Stomach smooth muscle (tissue), 2 donors: ENCODE measurements around the gene ADGRL3.

Experiments
- H3K27ac ChIP-seq: one replicate; pipeline ENCODE4 v1.7.0; 2013; ENCODE audit warnings: mild to moderate bottlenecking, low read length, inconsistent platforms
- H3K27me3 ChIP-seq, 2 donors: one replicate each; pipeline ENCODE4 v1.7.0; 2013; ENCODE audit warnings: low read length in 2 of 2; ENCODE audit not compliant: insufficient read depth in 2 of 2, control insufficient read depth in 1 of 2
- H3K36me3 ChIP-seq, 2 donors: one replicate each; pipeline ENCODE4 v1.7.0; 2013; ENCODE audit warnings: low read length in 2 of 2; ENCODE audit not compliant: control insufficient read depth in 2 of 2, insufficient read depth in 2 of 2
- H3K4me1 ChIP-seq: one replicate; pipeline ENCODE4 v1.7.0; 2013; ENCODE audit warnings: low read length; ENCODE audit not compliant: control insufficient read depth, insufficient read depth
- H3K4me3 ChIP-seq, 2 donors: one replicate each; pipeline ENCODE4 v1.7.0; 2013; ENCODE audit warnings: low read length in 2 of 2
- H3K9ac ChIP-seq, 2 donors: one replicate each; pipeline ENCODE4 v1.7.0; 2013; ENCODE audit warnings: low read length in 2 of 2, mild to moderate bottlenecking in 1 of 2
- H3K9me3 ChIP-seq, 2 donors: one replicate each; pipeline ENCODE4 v1.7.0; 2013; ENCODE audit warnings: low read length in 2 of 2; ENCODE audit not compliant: control insufficient read depth in 2 of 2
- donor health status: healthy.
- donor health status: Pancreatic carcinoma.

ADGRL3 gene

GRCh38 chr4:61992351-61992750 is 792.2 kb downstream of the ADGRL3 start:
- H3K4me1 ChIP-seq: no peaks in the 10 kb centered on the region
- H3K27me3 ChIP-seq: no peaks in the 10 kb centered on the region
- H3K9me3 ChIP-seq: no peaks in the 10 kb centered on the region
- H3K36me3 ChIP-seq: no peaks in the 10 kb centered on the region
- no peak overlapping the region for H3K27ac ChIP-seq
- H3K4me3 ChIP-seq: no peak overlapping the region
- H3K9ac ChIP-seq: no peak overlapping the region

- Histone ChIP-seq H3K27me3 (no peaks in the 10 kb centered on the region), H3K36me3 (no peaks in the 10 kb centered on the region), H3K4me3 (no peak overlapping the region), H3K9me3 (no peaks in the 10 kb centered on the region), H3K9ac (no peak overlapping the region), H3K4me1 (no peaks in the 10 kb centered on the region), H3K27ac (no peak overlapping the region)
These were observed 793.9 kb downstream of the ADGRL3 start for GRCh38 chr4:61994036-61994435.

GRCh38 chr4:61995717-61996340 is 795.7 kb downstream of the ADGRL3 start:
- no peak overlapping the region for H3K4me3 ChIP-seq
- no peak overlapping the region for H3K9ac ChIP-seq
- H3K4me1 ChIP-seq: no peaks in the 10 kb centered on the region
- no peak overlapping the region for H3K27ac ChIP-seq
- no peaks in the 10 kb centered on the region for H3K36me3 ChIP-seq
- H3K27me3 ChIP-seq: no peaks in the 10 kb centered on the region
- H3K9me3 ChIP-seq: no peaks in the 10 kb centered on the region

GRCh38 chr4:61996943-61997342 is 796.8 kb downstream of the ADGRL3 start:
- H3K27ac ChIP-seq: no peak overlapping the region
- no peaks in the 10 kb centered on the region for H3K9me3 ChIP-seq
- no peaks in the 10 kb centered on the region for H3K36me3 ChIP-seq
- H3K27me3 ChIP-seq: no peaks in the 10 kb centered on the region
- no peak overlapping the region for H3K9ac ChIP-seq
- H3K4me1 ChIP-seq: no peaks in the 10 kb centered on the region
- H3K4me3 ChIP-seq: no peak overlapping the region

- no peaks in the 10 kb centered on the region for H3K4me1 ChIP-seq
- H3K9ac ChIP-seq: no peak overlapping the region
- H3K27ac ChIP-seq: no peak overlapping the region
- no peaks in the 10 kb centered on the region for H3K27me3 ChIP-seq
- no peaks in the 10 kb centered on the region for H3K9me3 ChIP-seq
- H3K4me3 ChIP-seq: no peak overlapping the region
- no peaks in the 10 kb centered on the region for H3K36me3 ChIP-seq
These were observed 797.7 kb downstream of the ADGRL3 start for GRCh38 chr4:61997831-61998230.

GRCh38 chr4:62003695-62004094 is 803.6 kb downstream of the ADGRL3 start:
- H3K36me3 ChIP-seq: no peaks in the 10 kb centered on the region
- H3K4me3 ChIP-seq: no peak overlapping the region
- H3K27me3 ChIP-seq: no peaks in the 10 kb centered on the region
- no peak overlapping the region for H3K27ac ChIP-seq
- H3K4me1 ChIP-seq: no peaks in the 10 kb centered on the region
- no peak overlapping the region for H3K9ac ChIP-seq
- no peaks in the 10 kb centered on the region for H3K9me3 ChIP-seq

- no peaks in the 10 kb centered on the region for H3K27me3 ChIP-seq
- no peak overlapping the region for H3K4me3 ChIP-seq
- no peaks in the 10 kb centered on the region for H3K4me1 ChIP-seq
- H3K9me3 ChIP-seq: no peaks in the 10 kb centered on the region
- H3K9ac ChIP-seq: no peak overlapping the region
- H3K27ac ChIP-seq: no peak overlapping the region
- H3K36me3 ChIP-seq: no peaks in the 10 kb centered on the region
These were observed 804.8 kb downstream of the ADGRL3 start for GRCh38 chr4:62004881-62005280.

- H3K27me3 ChIP-seq: no peaks in the 10 kb centered on the region
- no peaks in the 10 kb centered on the region for H3K4me1 ChIP-seq
- H3K36me3 ChIP-seq: no peaks in the 10 kb centered on the region
- no peak overlapping the region for H3K9ac ChIP-seq
- H3K9me3 ChIP-seq: no peaks in the 10 kb centered on the region
- H3K4me3 ChIP-seq: no peak overlapping the region
- H3K27ac ChIP-seq: no peak overlapping the region
These were observed 806.0 kb downstream of the ADGRL3 start for GRCh38 chr4:62006108-62006507.

GRCh38 chr4:62015043-62015739 is 815.1 kb downstream of the ADGRL3 start:
- Histone ChIP-seq H3K9ac (no peak overlapping the region), H3K4me1 (no peaks in the 10 kb centered on the region), H3K27ac (no peak overlapping the region), H3K36me3 (no peaks in the 10 kb centered on the region), H3K27me3 (no peaks in the 10 kb centered on the region), H3K9me3 (no peaks in the 10 kb centered on the region), H3K4me3 (no peak overlapping the region)

- Histone ChIP-seq H3K9ac (no peak overlapping the region), H3K27me3 (no peaks in the 10 kb centered on the region), H3K9me3 (no peaks in the 10 kb centered on the region), H3K4me3 (no peak overlapping the region), H3K27ac (no peak overlapping the region), H3K36me3 (no peaks in the 10 kb centered on the region), H3K4me1 (no peaks in the 10 kb centered on the region)
These were observed 818.4 kb downstream of the ADGRL3 start for GRCh38 chr4:62018537-62018936.

GRCh38 chr4:62023633-62024032 is 823.5 kb downstream of the ADGRL3 start:
- no peaks in the 10 kb centered on the region for H3K4me1 ChIP-seq
- H3K27ac ChIP-seq: no peak overlapping the region
- no peak overlapping the region for H3K9ac ChIP-seq
- no peaks in the 10 kb centered on the region for H3K36me3 ChIP-seq
- H3K27me3 ChIP-seq: no peaks in the 10 kb centered on the region
- H3K9me3 ChIP-seq: no peaks in the 10 kb centered on the region
- no peak overlapping the region for H3K4me3 ChIP-seq
